Panc1 (cell line): ENCODE results near the gene MSI2.

Experiments used
- POLR2AphosphoS5 ChIP-seq: IDR thresholded peaks from 2 replicates; pipeline ENCODE4 v1.6.1; 2012; ENCODE audit warnings: mild to moderate bottlenecking, low read depth, low read length, moderate library complexity
- SIN3A ChIP-seq: IDR thresholded peaks from 2 replicates; pipeline ENCODE4 v1.6.1; 2012; ENCODE audit warnings: low read depth, mild to moderate bottlenecking, low read length, moderate library complexity, borderline replicate concordance; ENCODE audit not compliant: insufficient read depth
- TCF7L2 ChIP-seq: IDR thresholded peaks from 2 replicates; pipeline ENCODE4 v1.6.1; 2011; ENCODE audit warnings: mild to moderate bottlenecking, low read depth, low read length, inconsistent platforms
- TF ChIP-seq, protein P1 (sequence below): fragments of 450-650 bp; IDR thresholded peaks from 2 replicates; pipeline ENCODE4 v1.5.1; 2017; ENCODE audit warnings: mild to moderate bottlenecking
- TF ChIP-seq, protein P2 (sequence below), 2 experiments: IDR thresholded peaks; 2 replicates each; pipeline ENCODE4 v1.6.1; 2011 to 2012; ENCODE audit warnings: low read depth in 2 of 2, control low read depth in 1 of 2, low read length in 1 of 2, mild to moderate bottlenecking in 1 of 2, moderate library complexity in 1 of 2; ENCODE audit not compliant: insufficient read depth in 1 of 2

DNA sequence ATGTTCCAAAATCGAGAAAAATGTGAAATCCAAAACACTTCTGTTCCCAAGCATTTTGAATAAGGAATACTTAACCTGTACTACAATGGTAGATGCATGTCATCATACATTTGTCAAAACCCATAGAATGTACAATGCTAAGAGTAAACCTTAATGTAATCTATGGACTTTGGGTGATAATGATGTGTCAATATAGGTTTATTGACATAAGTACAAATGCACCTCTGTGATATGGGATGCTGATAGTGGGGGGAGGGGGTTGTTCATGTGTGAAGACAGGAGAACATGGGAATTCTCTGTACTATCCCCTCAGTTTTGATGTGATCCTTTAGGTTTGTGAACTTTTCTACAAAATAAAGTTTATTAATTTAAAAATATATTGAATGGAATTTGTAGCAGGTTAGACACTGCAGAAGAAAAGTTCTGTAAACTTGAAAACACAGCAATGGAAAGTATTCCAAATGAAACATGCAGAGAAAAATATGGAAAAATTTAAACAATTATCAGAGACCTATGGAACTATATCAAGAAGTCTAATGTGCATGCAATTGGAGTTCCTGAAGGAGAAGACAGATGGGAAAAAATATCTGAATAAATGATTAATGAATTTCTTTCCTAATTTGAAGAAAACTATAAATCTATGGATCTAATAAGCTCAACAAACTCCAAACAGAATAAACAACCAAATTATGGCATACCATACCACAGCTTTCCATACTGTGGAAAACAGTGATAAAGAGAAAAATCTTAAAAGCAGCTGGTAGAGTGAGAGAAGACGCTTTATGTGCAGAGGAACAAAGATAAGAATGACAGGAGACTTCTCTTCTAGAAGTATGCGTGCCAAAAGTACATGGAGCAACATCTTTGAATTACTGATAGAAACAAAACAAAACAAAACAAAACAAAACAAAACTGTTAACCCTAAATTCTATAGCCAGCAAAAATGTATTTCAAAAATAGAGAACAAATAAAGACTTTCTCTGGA, 34.7 kb upstream of the MSI2 start:
- TF ChIP-seq, protein P1, sequence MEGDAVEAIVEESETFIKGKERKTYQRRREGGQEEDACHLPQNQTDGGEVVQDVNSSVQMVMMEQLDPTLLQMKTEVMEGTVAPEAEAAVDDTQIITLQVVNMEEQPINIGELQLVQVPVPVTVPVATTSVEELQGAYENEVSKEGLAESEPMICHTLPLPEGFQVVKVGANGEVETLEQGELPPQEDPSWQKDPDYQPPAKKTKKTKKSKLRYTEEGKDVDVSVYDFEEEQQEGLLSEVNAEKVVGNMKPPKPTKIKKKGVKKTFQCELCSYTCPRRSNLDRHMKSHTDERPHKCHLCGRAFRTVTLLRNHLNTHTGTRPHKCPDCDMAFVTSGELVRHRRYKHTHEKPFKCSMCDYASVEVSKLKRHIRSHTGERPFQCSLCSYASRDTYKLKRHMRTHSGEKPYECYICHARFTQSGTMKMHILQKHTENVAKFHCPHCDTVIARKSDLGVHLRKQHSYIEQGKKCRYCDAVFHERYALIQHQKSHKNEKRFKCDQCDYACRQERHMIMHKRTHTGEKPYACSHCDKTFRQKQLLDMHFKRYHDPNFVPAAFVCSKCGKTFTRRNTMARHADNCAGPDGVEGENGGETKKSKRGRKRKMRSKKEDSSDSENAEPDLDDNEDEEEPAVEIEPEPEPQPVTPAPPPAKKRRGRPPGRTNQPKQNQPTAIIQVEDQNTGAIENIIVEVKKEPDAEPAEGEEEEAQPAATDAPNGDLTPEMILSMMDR: no peak
- TF ChIP-seq SIN3A (no peak), POLR2AphosphoS5 (no peak), TCF7L2 (no peak)
- TF ChIP-seq, protein P2, sequence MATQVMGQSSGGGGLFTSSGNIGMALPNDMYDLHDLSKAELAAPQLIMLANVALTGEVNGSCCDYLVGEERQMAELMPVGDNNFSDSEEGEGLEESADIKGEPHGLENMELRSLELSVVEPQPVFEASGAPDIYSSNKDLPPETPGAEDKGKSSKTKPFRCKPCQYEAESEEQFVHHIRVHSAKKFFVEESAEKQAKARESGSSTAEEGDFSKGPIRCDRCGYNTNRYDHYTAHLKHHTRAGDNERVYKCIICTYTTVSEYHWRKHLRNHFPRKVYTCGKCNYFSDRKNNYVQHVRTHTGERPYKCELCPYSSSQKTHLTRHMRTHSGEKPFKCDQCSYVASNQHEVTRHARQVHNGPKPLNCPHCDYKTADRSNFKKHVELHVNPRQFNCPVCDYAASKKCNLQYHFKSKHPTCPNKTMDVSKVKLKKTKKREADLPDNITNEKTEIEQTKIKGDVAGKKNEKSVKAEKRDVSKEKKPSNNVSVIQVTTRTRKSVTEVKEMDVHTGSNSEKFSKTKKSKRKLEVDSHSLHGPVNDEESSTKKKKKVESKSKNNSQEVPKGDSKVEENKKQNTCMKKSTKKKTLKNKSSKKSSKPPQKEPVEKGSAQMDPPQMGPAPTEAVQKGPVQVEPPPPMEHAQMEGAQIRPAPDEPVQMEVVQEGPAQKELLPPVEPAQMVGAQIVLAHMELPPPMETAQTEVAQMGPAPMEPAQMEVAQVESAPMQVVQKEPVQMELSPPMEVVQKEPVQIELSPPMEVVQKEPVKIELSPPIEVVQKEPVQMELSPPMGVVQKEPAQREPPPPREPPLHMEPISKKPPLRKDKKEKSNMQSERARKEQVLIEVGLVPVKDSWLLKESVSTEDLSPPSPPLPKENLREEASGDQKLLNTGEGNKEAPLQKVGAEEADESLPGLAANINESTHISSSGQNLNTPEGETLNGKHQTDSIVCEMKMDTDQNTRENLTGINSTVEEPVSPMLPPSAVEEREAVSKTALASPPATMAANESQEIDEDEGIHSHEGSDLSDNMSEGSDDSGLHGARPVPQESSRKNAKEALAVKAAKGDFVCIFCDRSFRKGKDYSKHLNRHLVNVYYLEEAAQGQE (IDR thresholded peaks at IDR 0.05; ENCODE audit: insufficient read depth in 1 of 2, low read depth in 2 of 2, low read length in 1 of 2): no peak
